Retina (tissue), 1 donor: ENCODE data around the gene TGFBR3.

ENCODE experiments used
- DNase-seq: peaks from one replicate; pipeline ENCODE4 v3.0.0-alpha.2; 2016

TGFBR3 gene

GRCh38 chr1:91730801-91731732, 154.9 kb downstream of the TGFBR3 start:
- DNase-seq = no peak

GRCh38 chr1:91729621-91730358, 156.2 kb downstream of the TGFBR3 start:
- no peak for DNase-seq

- no peak for DNase-seq
Measured at GRCh38 chr1:91727763-91728162, 158.2 kb downstream of the TGFBR3 start.

DNA sequence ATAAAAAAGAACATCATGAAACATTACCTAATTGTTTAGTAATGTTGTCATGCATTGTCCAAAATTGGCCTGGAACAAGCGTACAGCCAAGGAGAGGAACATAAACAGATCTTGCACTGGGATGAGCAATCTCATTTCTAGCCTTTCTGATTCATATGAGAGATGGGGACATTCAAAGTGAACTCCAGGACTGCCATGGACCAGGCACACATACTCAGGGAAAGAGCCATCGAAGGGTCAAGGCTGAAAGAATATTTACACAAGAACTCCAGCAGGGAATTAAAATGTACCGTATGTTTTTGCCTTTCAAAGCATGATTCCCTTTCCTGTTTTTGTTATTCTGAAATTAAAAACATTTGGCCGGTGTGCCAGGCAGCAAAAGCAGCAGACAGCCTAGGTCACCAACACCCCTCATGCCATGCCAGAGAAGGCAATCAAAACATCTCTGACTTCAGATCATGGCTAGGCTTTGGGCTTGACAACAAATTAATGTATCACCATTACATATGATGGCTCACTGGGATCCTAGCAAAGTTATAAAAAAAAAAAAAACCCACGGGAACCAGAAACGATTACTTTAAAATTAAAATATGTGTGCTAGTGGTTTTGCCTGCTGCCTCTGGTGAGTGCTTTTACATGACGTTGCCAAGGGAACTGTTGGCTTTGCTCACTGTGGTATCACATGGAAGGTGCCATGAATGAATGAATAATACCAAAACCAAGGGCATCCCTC, 159.8 kb downstream of the TGFBR3 start:
- DNase-seq = no peak

- no peak for DNase-seq
Measured at GRCh38 chr1:91725618-91725988, 160.3 kb downstream of the TGFBR3 start.

DNA sequence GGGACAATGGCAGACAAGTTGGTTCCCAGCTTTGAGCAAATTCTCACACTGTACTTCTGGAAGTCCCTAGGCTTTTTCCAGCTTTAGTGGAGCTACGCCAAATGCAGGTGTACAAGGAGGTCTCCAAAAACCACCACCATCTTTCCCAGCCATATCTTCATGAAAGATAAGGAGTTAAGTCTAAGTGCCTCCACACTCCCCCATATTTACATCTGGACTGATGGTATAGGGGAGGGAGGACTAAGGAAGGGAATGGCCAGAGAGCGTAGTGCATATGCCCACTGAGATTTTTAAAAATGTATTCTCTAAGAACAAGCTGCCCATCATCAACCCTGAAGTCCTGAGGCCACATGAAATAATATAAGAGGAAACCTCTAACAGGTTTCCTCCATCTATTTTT, 161.3 kb downstream of the TGFBR3 start:
- no peak for DNase-seq

DNA sequence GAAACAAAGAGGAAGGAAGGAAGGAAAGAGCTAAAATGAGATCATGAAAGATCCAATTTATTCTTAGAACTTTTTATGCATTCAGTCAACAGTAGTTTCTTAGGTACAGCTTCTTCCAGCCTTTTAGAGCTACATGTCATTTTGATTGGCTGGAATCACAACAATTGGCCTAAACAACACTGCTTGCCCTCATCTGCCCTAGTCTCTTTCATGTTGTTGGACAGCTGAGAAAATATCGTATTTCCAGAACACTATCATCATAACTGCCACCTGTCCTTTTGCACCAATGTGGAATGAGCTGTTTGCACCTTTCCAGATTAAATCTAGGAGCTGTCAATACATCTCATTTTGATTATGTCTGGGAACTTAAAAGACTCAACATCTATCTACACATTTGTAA, 161.7 kb downstream of the TGFBR3 start:
- DNase-seq = no peak

- no peak for DNase-seq
Measured at GRCh38 chr1:91720044-91720443, 165.9 kb downstream of the TGFBR3 start.

GRCh38 chr1:91718877-91719276, 167.1 kb downstream of the TGFBR3 start:
- no peak for DNase-seq

- no peak for DNase-seq
Measured at GRCh38 chr1:91718368-91718767, 167.6 kb downstream of the TGFBR3 start.

DNA sequence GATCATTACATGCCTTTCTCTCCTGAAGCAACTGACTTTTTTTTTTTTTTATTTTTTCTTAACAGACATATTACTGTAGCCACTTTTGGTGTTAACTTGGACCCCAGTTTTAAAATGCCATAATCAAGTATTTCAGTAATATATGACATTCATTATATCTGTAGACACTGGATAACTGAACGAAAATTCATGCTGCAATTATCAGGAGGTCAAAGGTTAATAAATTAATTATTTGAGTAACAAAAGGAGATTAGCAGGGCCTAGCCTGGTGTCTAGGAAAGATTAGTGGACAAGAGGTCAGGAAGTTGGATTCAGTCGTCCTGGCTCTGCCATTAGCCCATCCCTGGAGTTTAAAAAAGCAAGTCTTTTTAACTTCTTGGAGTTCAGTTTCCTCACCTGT, 168.1 kb downstream of the TGFBR3 start:
- no peak for DNase-seq

DNA sequence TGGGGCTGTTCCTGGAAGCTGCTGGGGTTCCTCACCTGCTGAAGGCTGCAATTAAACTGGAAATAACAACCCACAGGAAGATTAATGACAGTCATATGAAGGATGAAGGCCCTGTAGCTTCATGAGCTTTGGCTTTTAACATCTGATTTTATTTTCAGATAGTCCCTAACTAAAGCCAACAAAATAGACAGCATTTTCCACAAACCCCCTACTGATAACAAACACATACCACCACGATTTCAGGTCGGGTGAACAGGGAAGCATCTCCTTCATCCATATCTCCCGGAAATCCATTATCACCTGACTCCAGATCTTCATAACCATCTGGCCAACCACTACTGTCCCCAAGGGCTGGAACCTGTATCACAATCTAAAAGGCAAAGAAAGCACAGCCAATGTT, 169.6 kb downstream of the TGFBR3 start:
- DNase-seq = no peak

- DNase-seq = no peak
Measured at GRCh38 chr1:91715416-91716000, 170.4 kb downstream of the TGFBR3 start.

GRCh38 chr1:91714867-91715381, 171.0 kb downstream of the TGFBR3 start:
- no peak for DNase-seq

GRCh38 chr1:91712981-91713841, 172.7 kb downstream of the TGFBR3 start:
- DNase-seq = no peak

DNA sequence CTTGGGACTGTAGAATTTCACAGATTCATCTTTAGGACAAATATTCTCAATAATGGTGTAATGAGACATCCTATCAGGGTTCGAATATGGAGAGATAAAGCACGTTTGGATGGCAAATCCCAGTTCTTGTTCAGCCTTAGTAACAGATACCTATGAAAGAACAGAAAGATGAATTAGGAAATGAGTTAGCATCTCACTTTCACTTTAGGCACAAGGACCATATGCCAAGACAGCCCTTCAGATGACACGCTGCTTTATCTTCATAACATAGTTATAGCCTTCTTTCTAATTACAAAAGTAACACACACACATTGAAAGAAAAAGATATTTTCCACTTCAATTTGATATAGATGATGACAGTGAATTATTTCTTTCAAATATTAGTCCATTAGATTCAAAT, 173.6 kb downstream of the TGFBR3 start:
- no peak for DNase-seq

DNA sequence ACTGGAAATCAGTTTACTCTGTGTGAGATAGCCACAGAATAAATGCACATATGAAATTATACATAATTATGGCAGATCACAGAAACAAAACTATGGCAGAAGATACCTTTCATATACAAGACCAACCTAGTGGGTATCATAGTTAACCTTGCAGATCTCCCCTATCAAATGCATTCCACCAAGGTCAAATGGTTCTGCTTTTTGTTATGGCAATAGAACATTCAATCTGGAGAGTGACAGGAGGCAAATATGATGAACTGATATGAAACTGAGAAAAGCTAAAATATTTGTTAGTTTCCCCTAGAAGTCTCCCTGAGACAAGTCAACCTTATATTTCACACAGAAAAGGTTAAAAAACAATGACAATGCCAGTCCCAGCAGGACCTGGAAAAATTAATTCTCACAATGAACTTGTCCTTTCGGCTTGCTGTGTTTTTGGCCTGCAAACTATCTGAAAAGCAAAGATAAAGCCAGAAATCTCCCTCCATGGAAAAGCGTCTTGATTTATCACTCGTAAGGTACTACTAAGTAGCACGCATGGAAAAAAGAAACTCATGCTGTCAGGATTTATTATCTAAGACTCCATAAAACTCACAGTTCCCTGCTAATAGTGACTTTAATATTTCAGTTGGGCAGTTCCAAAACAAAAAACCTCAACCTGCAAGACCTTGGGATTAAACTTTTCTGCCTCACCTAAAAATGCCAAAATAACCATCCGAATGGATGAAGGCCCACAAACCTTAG, 174.3 kb downstream of the TGFBR3 start:
- no peak for DNase-seq

DNA sequence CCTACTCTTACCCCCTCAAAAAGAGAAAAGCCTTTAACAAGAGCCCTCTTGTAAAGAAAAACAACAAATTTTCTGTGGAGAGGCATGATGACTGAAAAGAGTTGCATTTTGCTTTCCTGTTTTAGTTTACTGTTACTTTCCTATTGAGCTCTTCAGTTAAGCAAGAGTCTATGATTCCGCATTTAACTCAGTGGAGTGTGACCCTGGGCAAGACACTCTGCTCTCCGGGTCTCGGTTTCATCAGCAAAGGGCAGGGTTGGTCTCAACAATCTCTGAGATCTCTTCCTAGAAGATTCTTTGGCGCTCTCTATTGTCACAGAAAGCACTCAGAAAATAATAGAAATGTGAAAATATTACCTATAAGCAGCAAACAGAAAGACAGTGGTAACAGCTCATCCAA, 175.7 kb downstream of the TGFBR3 start:
- DNase-seq = no peak

DNA sequence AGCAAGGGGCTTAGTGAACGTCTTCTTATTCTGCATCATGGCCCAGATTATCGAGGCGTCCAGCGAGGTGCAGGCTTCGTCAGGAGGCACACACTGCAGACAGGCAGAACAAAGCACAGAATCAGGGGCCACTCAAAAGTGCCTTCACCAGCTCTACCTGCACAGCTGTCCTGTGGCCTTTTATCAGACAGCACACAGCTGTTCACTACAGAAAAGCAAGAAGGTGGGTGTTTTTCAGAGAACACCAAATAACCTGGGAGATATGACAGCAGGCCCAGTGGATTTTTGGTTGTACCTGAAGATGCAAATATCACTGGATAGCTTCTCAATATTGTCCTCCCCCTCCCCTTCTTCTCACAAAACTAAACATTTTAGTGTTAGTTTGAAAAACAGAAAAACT, 177.3 kb downstream of the TGFBR3 start:
- DNase-seq = no peak

DNA sequence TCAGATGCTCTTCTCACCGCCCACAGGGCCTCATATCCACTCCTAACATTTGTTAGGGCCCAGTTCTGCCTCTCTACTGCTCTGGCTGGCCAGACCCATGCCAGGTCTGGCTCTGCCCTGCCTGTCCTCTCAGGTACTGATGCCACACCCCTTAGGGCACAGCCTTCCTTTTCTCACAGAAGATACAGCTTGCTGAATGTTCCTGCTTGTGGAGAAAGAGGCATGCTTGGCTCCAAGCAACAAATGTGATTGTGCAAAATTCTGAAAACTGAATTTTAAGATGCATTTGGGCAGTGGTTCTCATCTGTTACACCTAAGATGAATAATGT, 178.1 kb downstream of the TGFBR3 start:
- DNase-seq = no peak
